ENCODE data around the gene NFKBIZ. TPM values are rescaled to one million over a fixed set of nuclear protein-coding genes. Genes with fewer than 3 reads are reported as not detected.
A peak's percentile ranks its signal among the peaks of the same experiment; 100 is the strongest.

The NFKBIZ gene
- total and polyA plus RNA-seq, 2 donors = 16.8 to 31.1 TPM

- H3K36me3 ChIP-seq (ENCODE audit: insufficient read depth) = no peaks in the 10 kb centered on the region
- no peaks in the 10 kb centered on the region for H3K4me1 ChIP-seq (ENCODE audit: insufficient read depth)
- DNase-seq (ENCODE audit: extremely low spot score) = no peak
- 74% methylated on average over 2 of the region's 2 CpGs for WGBS
- no peak overlapping the region for H3K4me3 ChIP-seq (ENCODE audit: low read depth, low read length)
- H3K27ac ChIP-seq (ENCODE audit: low read depth) = no peak overlapping the region
Measured at GRCh38 chr3:101833446-101833974, 15.8 kb upstream of the NFKBIZ start.

DNA sequence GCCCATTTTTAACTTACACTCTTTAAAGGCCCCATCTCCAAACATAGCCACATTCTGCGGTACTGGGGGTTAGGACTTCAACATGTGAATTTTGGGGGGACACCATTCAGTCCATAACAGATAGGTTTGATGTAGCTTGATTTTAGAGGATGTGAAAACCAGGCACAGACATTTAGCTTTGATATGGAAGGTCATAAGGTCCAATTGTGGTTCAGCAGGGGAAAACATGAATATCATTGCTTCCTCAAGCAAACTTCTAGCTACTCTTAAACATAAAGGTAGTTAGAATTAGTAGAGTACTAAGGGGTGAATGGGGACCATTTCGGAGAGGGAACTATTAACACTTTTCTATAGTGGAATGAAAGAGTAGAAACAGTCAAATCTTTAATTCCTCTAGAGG, 13.6 kb upstream of the NFKBIZ start:
- H3K4me3 ChIP-seq (ENCODE audit: low read depth, low read length) = no peak overlapping the region
- H3K36me3 ChIP-seq (ENCODE audit: insufficient read depth) = no peaks in the 10 kb centered on the region
- no peak overlapping the region for H3K27ac ChIP-seq (ENCODE audit: low read depth)
- no peaks in the 10 kb centered on the region for H3K4me1 ChIP-seq (ENCODE audit: insufficient read depth)
- 97% methylated on average over 2 of the region's 2 CpGs for WGBS
- no peak for DNase-seq (ENCODE audit: extremely low spot score)

DNA sequence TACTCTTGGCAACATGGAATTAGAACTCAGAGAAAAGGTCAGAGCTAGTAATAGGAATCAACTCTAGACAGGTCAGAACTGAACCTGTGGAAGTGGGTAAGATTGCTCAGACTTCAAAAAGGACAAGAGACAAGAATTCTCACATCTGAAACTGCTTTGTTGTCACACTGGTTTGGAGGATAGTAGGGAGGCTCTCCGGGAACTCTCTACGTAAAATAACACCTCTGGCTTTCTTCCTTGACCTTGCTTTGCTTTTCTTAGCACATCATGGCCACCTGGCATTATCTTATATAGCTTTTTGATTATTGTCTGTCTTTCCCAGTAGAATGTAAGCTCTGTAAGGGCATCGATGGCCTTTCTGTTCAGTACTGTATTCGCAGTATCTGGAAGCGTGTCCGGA, 13.2 kb upstream of the NFKBIZ start:
- Histone ChIP-seq H3K36me3 (ENCODE audit: insufficient read depth) (no peaks in the 10 kb centered on the region), H3K4me1 (ENCODE audit: insufficient read depth) (no peaks in the 10 kb centered on the region), H3K27ac (ENCODE audit: low read depth) (no peak overlapping the region), H3K4me3 (ENCODE audit: low read depth, low read length) (no peak overlapping the region)
- DNase-seq (ENCODE audit: extremely low spot score) = no peak
- WGBS = 96% methylated on average over 6 of the region's 6 CpGs

DNA sequence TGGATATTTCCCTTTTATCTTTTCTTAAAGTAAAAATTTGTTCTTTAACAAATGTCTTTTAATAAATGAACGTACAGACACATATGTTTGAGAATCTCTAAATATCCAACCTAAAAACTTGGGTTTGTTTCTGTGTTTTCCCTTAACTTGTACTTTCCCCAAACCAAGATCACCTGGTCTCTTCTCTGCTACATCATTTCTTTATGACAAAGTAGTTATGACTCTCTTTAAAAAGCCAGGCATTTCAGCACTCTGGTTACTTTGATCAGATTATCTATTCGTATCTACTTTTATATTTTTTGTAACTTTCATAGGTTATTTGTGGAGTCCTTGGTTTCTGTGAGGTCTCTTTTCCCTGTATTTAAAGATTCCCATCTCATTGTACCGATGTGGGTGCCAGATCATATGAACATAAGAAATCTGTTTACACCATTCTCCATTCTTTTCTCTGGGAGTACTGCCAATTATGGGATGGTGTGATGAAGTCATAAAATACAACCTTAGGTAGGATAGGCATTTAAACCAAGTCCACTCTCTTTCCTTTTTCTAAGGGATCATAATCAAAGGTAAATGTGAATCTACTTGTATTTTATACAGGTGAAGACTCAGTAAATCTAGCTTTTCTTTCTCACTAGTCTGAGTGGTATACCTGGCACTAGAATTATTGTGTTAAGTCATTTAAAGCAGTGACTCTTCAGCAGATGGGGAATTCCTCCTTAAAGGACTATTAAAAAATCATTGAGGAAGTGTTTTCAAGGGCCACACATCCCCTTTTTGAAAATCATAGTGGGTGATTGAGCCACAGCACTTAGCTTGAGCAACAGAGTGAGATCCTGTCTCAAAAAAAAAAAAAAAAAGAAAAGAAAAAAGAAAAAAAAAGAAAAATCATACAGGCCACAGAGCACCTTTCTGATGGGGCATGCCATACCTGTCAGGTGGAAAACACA, 12.4 kb upstream of the NFKBIZ start:
- peak; percentile 52 for DNase-seq (ENCODE audit: extremely low spot score)
- 45% methylated on average over 3 of the region's 3 CpGs for WGBS
- no peaks in the 10 kb centered on the region for H3K36me3 ChIP-seq (ENCODE audit: insufficient read depth)
- no peaks in the 10 kb centered on the region for H3K4me1 ChIP-seq (ENCODE audit: insufficient read depth)
- H3K27ac ChIP-seq (ENCODE audit: low read depth) = no peak overlapping the region
- no peak overlapping the region for H3K4me3 ChIP-seq (ENCODE audit: low read depth, low read length)

GRCh38 chr3:101838691-101839090, 10.6 kb upstream of the NFKBIZ start:
- WGBS = 94% methylated on average over 2 of the region's 2 CpGs
- H3K27ac ChIP-seq (ENCODE audit: low read depth) = no peak overlapping the region
- no peak overlapping the region for H3K4me3 ChIP-seq (ENCODE audit: low read depth, low read length)
- H3K4me1 ChIP-seq (ENCODE audit: insufficient read depth) = no peaks in the 10 kb centered on the region
- H3K36me3 ChIP-seq (ENCODE audit: insufficient read depth) = no peaks in the 10 kb centered on the region
- DNase-seq (ENCODE audit: extremely low spot score) = no peak

- no peak for DNase-seq (ENCODE audit: extremely low spot score)
- Histone ChIP-seq H3K27ac (ENCODE audit: low read depth) (no peak overlapping the region), H3K4me1 (ENCODE audit: insufficient read depth) (no peaks in the 10 kb centered on the region), H3K36me3 (ENCODE audit: insufficient read depth) (no peaks in the 10 kb centered on the region), H3K4me3 (ENCODE audit: low read depth, low read length) (no peak overlapping the region)
Measured at GRCh38 chr3:101840066-101840465, 9.2 kb upstream of the NFKBIZ start.

- 72% methylated on average over 2 of the region's 2 CpGs for WGBS
- no peak for DNase-seq (ENCODE audit: extremely low spot score)
- H3K4me3 ChIP-seq (ENCODE audit: low read depth, low read length) = no peak overlapping the region
- H3K4me1 ChIP-seq (ENCODE audit: insufficient read depth) = no peaks in the 10 kb centered on the region
- no peak overlapping the region for H3K27ac ChIP-seq (ENCODE audit: low read depth)
- no peaks in the 10 kb centered on the region for H3K36me3 ChIP-seq (ENCODE audit: insufficient read depth)
Measured at GRCh38 chr3:101842245-101842934, 6.9 kb upstream of the NFKBIZ start.

DNA sequence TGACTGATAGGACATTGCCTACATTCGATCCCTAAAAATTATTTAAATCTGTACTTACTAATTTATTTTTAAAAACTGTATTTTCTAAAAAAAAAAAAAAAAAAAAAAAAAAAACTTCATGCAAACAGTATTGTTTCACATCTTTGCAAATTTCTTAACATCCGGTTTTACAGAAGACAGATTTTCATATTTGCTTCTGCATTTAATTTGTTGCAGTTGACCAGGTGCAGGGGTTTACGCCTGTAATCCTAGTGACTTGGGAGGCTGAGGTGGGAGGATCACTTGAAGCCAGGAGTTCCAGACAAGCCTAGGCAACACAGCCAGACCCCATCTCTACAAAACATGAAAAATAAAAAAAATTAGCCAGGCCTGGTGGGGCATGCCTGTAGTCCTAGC, 6.4 kb upstream of the NFKBIZ start:
- H3K4me3 ChIP-seq (ENCODE audit: low read depth, low read length) = no peak overlapping the region
- no peaks in the 10 kb centered on the region for H3K4me1 ChIP-seq (ENCODE audit: insufficient read depth)
- H3K36me3 ChIP-seq (ENCODE audit: insufficient read depth) = no peaks in the 10 kb centered on the region
- H3K27ac ChIP-seq (ENCODE audit: low read depth) = no peak overlapping the region
- WGBS = 96% methylated on average over 3 of the region's 3 CpGs
- DNase-seq (ENCODE audit: extremely low spot score) = no peak

DNA sequence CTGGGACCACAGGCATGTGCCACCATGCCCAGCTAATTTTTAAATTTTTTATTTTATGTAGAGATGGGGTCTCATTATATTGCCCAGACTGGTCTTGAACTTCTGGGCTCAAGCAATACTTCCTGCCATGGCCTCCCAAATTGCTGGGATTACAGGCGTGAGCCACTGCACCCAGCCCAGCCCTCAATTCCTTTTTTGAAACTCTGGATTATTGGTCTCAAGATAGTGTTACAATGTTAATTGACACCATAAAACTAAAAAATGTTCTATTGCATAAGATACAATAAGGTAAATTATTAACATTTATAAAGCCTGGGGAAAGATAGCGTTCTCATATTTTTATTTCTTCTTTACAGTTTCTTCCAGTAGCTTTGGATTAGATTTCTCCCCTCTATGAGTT, 3.9 kb upstream of the NFKBIZ start:
- H3K4me1 ChIP-seq (ENCODE audit: insufficient read depth) = no peaks in the 10 kb centered on the region
- no peak overlapping the region for H3K4me3 ChIP-seq (ENCODE audit: low read depth, low read length)
- no peak for DNase-seq (ENCODE audit: extremely low spot score)
- 98% methylated on average over 2 of the region's 2 CpGs for WGBS
- no peaks in the 10 kb centered on the region for H3K36me3 ChIP-seq (ENCODE audit: insufficient read depth)
- H3K27ac ChIP-seq (ENCODE audit: low read depth) = no peak overlapping the region

GRCh38 chr3:101846709-101847108, 2.6 kb upstream of the NFKBIZ start:
- H3K4me1 ChIP-seq (ENCODE audit: insufficient read depth) = no peaks in the 10 kb centered on the region
- over 99% methylated on average over 2 of the region's 2 CpGs for WGBS
- no peaks in the 10 kb centered on the region for H3K36me3 ChIP-seq (ENCODE audit: insufficient read depth)
- no peak for DNase-seq (ENCODE audit: extremely low spot score)
- H3K27ac ChIP-seq (ENCODE audit: low read depth) = no peak overlapping the region
- H3K4me3 ChIP-seq (ENCODE audit: low read depth, low read length) = no peak overlapping the region

GRCh38 chr3:101847328-101847727, 2.0 kb upstream of the NFKBIZ start:
- H3K4me1 ChIP-seq (ENCODE audit: insufficient read depth) = no peaks in the 10 kb centered on the region
- WGBS = 77% methylated on average over 3 of the region's 3 CpGs
- no peak for DNase-seq (ENCODE audit: extremely low spot score)
- H3K27ac ChIP-seq (ENCODE audit: low read depth) = no peak overlapping the region
- H3K36me3 ChIP-seq (ENCODE audit: insufficient read depth) = peaks cover 3% of the 10 kb centered on the region
- H3K4me3 ChIP-seq (ENCODE audit: low read depth, low read length) = no peak overlapping the region

DNA sequence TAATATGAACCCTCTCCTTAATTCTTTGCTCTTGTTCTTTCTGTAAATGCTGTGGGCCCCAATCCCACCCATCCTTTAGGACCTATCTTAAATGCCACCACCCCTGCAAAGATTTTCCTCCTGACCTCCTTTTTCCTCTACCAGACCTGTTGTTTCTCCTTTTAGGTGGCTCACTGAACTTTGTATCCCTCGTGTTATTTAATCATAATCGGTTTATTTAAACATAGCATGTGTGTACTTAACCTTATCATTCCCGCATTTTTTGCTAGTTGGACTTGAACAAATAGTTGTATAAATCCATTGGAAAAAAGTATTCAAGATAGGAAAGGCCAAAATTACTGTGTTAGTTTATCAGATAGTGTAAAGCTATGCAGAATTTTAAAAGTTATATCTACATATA, 988 bp upstream of the NFKBIZ start:
- Histone ChIP-seq H3K4me1 (ENCODE audit: insufficient read depth) (no peaks in the 10 kb centered on the region), H3K36me3 (ENCODE audit: insufficient read depth) (peaks cover 3% of the 10 kb centered on the region), H3K27ac (ENCODE audit: low read depth) (peak overlapping the region; percentile 92), H3K4me3 (ENCODE audit: low read depth, low read length) (no peak overlapping the region)
- 29% methylated on average over 3 of the region's 3 CpGs for WGBS
- DNase-seq (ENCODE audit: extremely low spot score) = no peak

DNA sequence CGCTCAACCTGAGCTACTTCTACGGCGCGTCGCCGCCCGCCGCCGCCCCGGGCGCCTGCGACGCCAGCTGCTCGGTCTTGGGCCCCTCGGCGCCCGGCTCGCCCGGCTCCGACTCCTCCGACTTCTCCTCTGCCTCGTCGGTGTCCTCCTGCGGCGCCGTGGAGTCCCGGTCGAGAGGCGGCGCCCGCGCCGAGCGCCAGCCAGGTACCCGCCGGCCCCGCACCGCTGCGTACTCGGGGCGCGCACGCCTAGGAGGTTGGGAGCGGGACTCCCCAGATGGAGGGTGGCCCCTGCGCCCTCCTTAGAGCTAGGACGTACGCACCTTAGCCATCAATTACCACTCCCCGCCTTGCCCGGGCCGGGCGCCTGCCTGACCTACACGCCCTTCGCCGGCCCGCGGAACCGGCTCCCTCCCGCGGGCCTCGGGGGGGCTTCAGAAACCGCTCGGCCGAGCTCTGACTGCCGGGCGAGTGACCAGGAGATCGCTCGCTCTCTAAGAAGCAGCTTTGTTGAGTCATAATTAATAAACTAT, 466 bp downstream of the NFKBIZ start:
- under 1% methylated on average over 67 of the region's 67 CpGs for WGBS
- H3K4me1 ChIP-seq (ENCODE audit: insufficient read depth) = no peaks in the 10 kb centered on the region
- DNase-seq (ENCODE audit: extremely low spot score) = no peak

More for the DNA sequence above, 466 bp downstream of the NFKBIZ start:
- H3K36me3 ChIP-seq (ENCODE audit: insufficient read depth) = peaks cover 3% of the 10 kb centered on the region
- peak overlapping the region; percentile 97 for H3K4me3 ChIP-seq (ENCODE audit: low read depth, low read length)
- H3K27ac ChIP-seq (ENCODE audit: low read depth) = peak overlapping the region; percentile 100

Data from urinary bladder (tissue), 4 donors.